Hematopoietic multipotent progenitor cell treated with erythropoietin and hydrocortisone succinate and interleukin-3 and kit ligand, for 17 days (in vitro differentiated cells): ENCODE results near the gene ASB1.
A peak's percentile ranks its signal among the peaks of the same experiment; 100 is the strongest.
"Not testable (repeated sequence)": the region's sequence is repeated elsewhere in the genome, so short reads cannot be mapped to it uniquely, and the experiment has no call there.

ENCODE experiments used
- DNase-seq: peaks from one replicate; pipeline ENCODE4 v3.0.0-alpha.2; 2015; ENCODE audit warnings: low spot score

Gene ASB1

GRCh38 chr2:238404406-238405216 lies 22.1 kb upstream of the ASB1 start:
- no peak for DNase-seq

GRCh38 chr2:238405217-238405555 lies 21.5 kb upstream of the ASB1 start:
- DNase-seq: not testable (repeated sequence)

- no peak for DNase-seq
These were observed 20.3 kb upstream of the ASB1 start for GRCh38 chr2:238406221-238406997.

- DNase-seq: no peak
These were observed 19.8 kb upstream of the ASB1 start for GRCh38 chr2:238406998-238407285.

- no peak for DNase-seq
These were observed 19.2 kb upstream of the ASB1 start for GRCh38 chr2:238407566-238407965.

GRCh38 chr2:238408615-238409340 lies 17.9 kb upstream of the ASB1 start:
- DNase-seq: no peak

- DNase-seq: no peak
These were observed 17.2 kb upstream of the ASB1 start for GRCh38 chr2:238409341-238410199.

- no peak for DNase-seq
These were observed 14.5 kb upstream of the ASB1 start for GRCh38 chr2:238412067-238412767.

GRCh38 chr2:238413368-238413767 lies 13.4 kb upstream of the ASB1 start:
- DNase-seq: no peak

GRCh38 chr2:238415036-238415764 lies 11.5 kb upstream of the ASB1 start:
- no peak for DNase-seq

- no peak for DNase-seq
These were observed 10.8 kb upstream of the ASB1 start for GRCh38 chr2:238415893-238416292.

GRCh38 chr2:238418196-238418998 lies 8.3 kb upstream of the ASB1 start:
- peak; percentile 24 for DNase-seq

GRCh38 chr2:238418999-238419546 lies 7.7 kb upstream of the ASB1 start:
- DNase-seq: no peak

GRCh38 chr2:238420442-238420841 lies 6.3 kb upstream of the ASB1 start:
- peak; percentile 33 for DNase-seq

- peak; percentile 94 for DNase-seq
These were observed 5.6 kb upstream of the ASB1 start for GRCh38 chr2:238420878-238421694.

GRCh38 chr2:238421695-238422035 lies 5.1 kb upstream of the ASB1 start:
- no peak for DNase-seq

- DNase-seq: peak; percentile 86
These were observed 4.4 kb upstream of the ASB1 start for GRCh38 chr2:238422285-238422684.

- DNase-seq: peak; percentile 48
These were observed 3.8 kb upstream of the ASB1 start for GRCh38 chr2:238422940-238423339.
